Stimulated activated CD4-positive, alpha-beta T cell treated with anti-CD3 and anti-CD28 coated beads, Interleukin-12 subunit alpha, Interleukin-12 subunit beta, amount 100 ng/mL, for 24 hours (primary cell): Measurements from ENCODE around the gene LGI1.

Experiments used
- DNase-seq, 2 experiments: peaks; one replicate each; pipeline ENCODE4 v3.0.0-alpha.2; 2020; ENCODE audit warnings: low read depth in 2 of 2

LGI1 gene

GRCh38 chr10:93757801-93758507, at the start of gene LGI1:
Gene LGI1 (plus strand): TSS chr10:93757936. CDS start chr10:93758145, 209 bp downstream.
- no peak for DNase-seq

GRCh38 chr10:93710333-93710909, 47.3 kb upstream of the LGI1 start:
- no peak for DNase-seq

GRCh38 chr10:93711891-93712290, 45.8 kb upstream of the LGI1 start:
- DNase-seq, result no peak

- no peak for DNase-seq
These were observed 45.1 kb upstream of the LGI1 start for GRCh38 chr10:93712593-93712992.

- DNase-seq, result no peak
These were observed 42.4 kb upstream of the LGI1 start for GRCh38 chr10:93715345-93715744.

GRCh38 chr10:93716766-93717165, 41.0 kb upstream of the LGI1 start:
- DNase-seq, result no peak

- DNase-seq, result no peak
These were observed 38.6 kb upstream of the LGI1 start for GRCh38 chr10:93718937-93719725.

- DNase-seq, result no peak
These were observed 37.8 kb upstream of the LGI1 start for GRCh38 chr10:93719901-93720300.

GRCh38 chr10:93722550-93722949, 35.2 kb upstream of the LGI1 start:
- no peak for DNase-seq

- no peak for DNase-seq
These were observed 34.6 kb upstream of the LGI1 start for GRCh38 chr10:93723153-93723552.

GRCh38 chr10:93726024-93726423, 31.7 kb upstream of the LGI1 start:
- no peak for DNase-seq

GRCh38 chr10:93741367-93741766, 16.4 kb upstream of the LGI1 start:
- DNase-seq, result no peak

- no peak for DNase-seq
These were observed 14.9 kb upstream of the LGI1 start for GRCh38 chr10:93742633-93743349.

- DNase-seq, result no peak
These were observed 12.2 kb upstream of the LGI1 start for GRCh38 chr10:93745408-93746065.

- no peak for DNase-seq
These were observed 10.9 kb upstream of the LGI1 start for GRCh38 chr10:93746844-93747284.

- no peak for DNase-seq
These were observed 8.4 kb upstream of the LGI1 start for GRCh38 chr10:93749218-93749799.

- no peak for DNase-seq
These were observed 6.6 kb upstream of the LGI1 start for GRCh38 chr10:93751124-93751523.

- DNase-seq, result no peak
These were observed 5.9 kb upstream of the LGI1 start for GRCh38 chr10:93751832-93752231.

- no peak for DNase-seq
These were observed 5.0 kb upstream of the LGI1 start for GRCh38 chr10:93752761-93753160.

GRCh38 chr10:93753621-93754250, 4.0 kb upstream of the LGI1 start:
- no peak for DNase-seq

GRCh38 chr10:93754761-93755160, 3.0 kb upstream of the LGI1 start:
- DNase-seq, result no peak
